HG02763 (cell line): Measurements from ENCODE around the gene SRGAP3.

Experiments
- ATAC-seq: cut with Tn5 transposase; IDR thresholded peaks from one replicate; pipeline ENCODE4 v1.9.1; 2021; ENCODE audit warnings: mild to moderate bottlenecking, moderate library complexity; ENCODE audit not compliant: unreplicated experiment

The SRGAP3 gene

GRCh38 chr3:8945890-8946600 lies 303.4 kb downstream of the SRGAP3 start:
- no peak for ATAC-seq

GRCh38 chr3:8942746-8943488 lies 306.5 kb downstream of the SRGAP3 start:
- ATAC-seq: no peak

- ATAC-seq: no peak
These were observed 307.3 kb downstream of the SRGAP3 start for GRCh38 chr3:8942115-8942514.

GRCh38 chr3:8938021-8938420 lies 311.4 kb downstream of the SRGAP3 start:
- ATAC-seq: no peak

- no peak for ATAC-seq
These were observed 312.1 kb downstream of the SRGAP3 start for GRCh38 chr3:8937064-8938020.

- ATAC-seq: no peak
These were observed 316.9 kb downstream of the SRGAP3 start for GRCh38 chr3:8932507-8932906.

GRCh38 chr3:8931342-8931741 lies 318.1 kb downstream of the SRGAP3 start:
- no peak for ATAC-seq
